PC-9 (cell line): Measurements from ENCODE around the gene SCN7A. TPM values are rescaled to one million over a fixed set of nuclear protein-coding genes. Genes with fewer than 3 reads are reported as not detected.

ENCODE experiments used
- Bru-seq: library from RNA; stranded (reverse); fragments of 400-500 nt; gene quantifications from one replicate; lab custom pipeline; 2021; lab: Mats Ljungman, UMichigan
- BruChase-seq, 2 experiments: library from RNA; stranded (reverse); fragments of 400-500 nt; gene quantifications; one replicate each; lab custom pipeline; 2021; lab: Mats Ljungman, UMichigan
- BruUV-seq: library from RNA; stranded (reverse); fragments of 400-500 nt; replicated peaks from 2 replicates; lab custom pipeline; 2021; lab: Mats Ljungman, UMichigan
- CTCF ChIA-PET: fragments of 300-600 bp; sonication (Branson Sonifier 250); formaldehyde crosslinking; loops from one replicate; lab custom pipeline; 2022; ENCODE audit warnings: antibody characterized with exemption; lab: Charles Lee
- POLR2A ChIA-PET: fragments of 300-600 bp; sonication (Branson Sonifier 250); formaldehyde crosslinking; loops from one replicate; lab custom pipeline; 2022; ENCODE audit warnings: antibody characterized with exemption; ENCODE audit not compliant: unreplicated experiment; lab: Charles Lee
- DNase-seq, 2 experiments: peaks; one replicate each; pipeline versions ENCODE4 v3.0.0 to v3.0.0-alpha.2; 2015 to 2022; ENCODE audit warnings: mixed read lengths in 1 of 2
- H2AFZ ChIP-seq: fragments of 200-600 bp; sonication (generic); 2 replicates; pipeline ENCODE4 v1.8.1; 2017; ENCODE audit warnings: antibody characterized with exemption
- H3F3A ChIP-seq: fragments of 200-600 bp; sonication (generic); 2 replicates; pipeline ENCODE4 v1.8.1; 2017; ENCODE audit warnings: antibody characterized with exemption, mild to moderate bottlenecking, low read depth; ENCODE audit not compliant: insufficient read depth
- H3K27ac ChIP-seq: fragments of 200-600 bp; sonication (generic); 2 replicates; pipeline ENCODE4 v1.6.1; 2016; ENCODE audit warnings: mixed run types
- H3K27me3 ChIP-seq: fragments of 200-600 bp; sonication (generic); 2 replicates; pipeline ENCODE4 v1.6.1; 2016; ENCODE audit warnings: low read depth, mixed run types; ENCODE audit not compliant: insufficient read depth
- H3K36me3 ChIP-seq: fragments of 200-600 bp; sonication (generic); 2 replicates; pipeline ENCODE4 v1.6.1; 2016; ENCODE audit warnings: low read depth, mixed run types
- H3K4me1 ChIP-seq: fragments of 200-600 bp; sonication (generic); replicated peaks from 2 replicates; pipeline ENCODE4 v1.6.1; 2016; ENCODE audit warnings: mixed run types; ENCODE audit not compliant: insufficient read depth
- H3K4me2 ChIP-seq: fragments of 200-600 bp; sonication (generic); 2 replicates; pipeline ENCODE4 v1.6.1; 2017; ENCODE audit warnings: mixed run types
- H3K4me3 ChIP-seq: fragments of 200-600 bp; sonication (generic); 2 replicates; pipeline ENCODE4 v1.6.1; 2016; ENCODE audit warnings: mixed run types
- H3K79me2 ChIP-seq: fragments of 200-600 bp; sonication (generic); 2 replicates; pipeline ENCODE4 v1.6.1; 2017; ENCODE audit warnings: low read depth, mixed run types
- H3K9me2 ChIP-seq: fragments of 200-600 bp; sonication (generic); 2 replicates; pipeline ENCODE4 v1.8.1; 2017; ENCODE audit warnings: mild to moderate bottlenecking; ENCODE audit not compliant: insufficient read depth
- H3K9me3 ChIP-seq: fragments of 200-600 bp; sonication (generic); 2 replicates; pipeline ENCODE4 v1.8.1; 2016; ENCODE audit warnings: low read depth; ENCODE audit not compliant: insufficient read depth
- H4K20me1 ChIP-seq: fragments of 200-600 bp; sonication (generic); 2 replicates; pipeline ENCODE4 v1.8.1; 2017; ENCODE audit not compliant: insufficient read depth
- EZH2 ChIP-seq: fragments of 200-600 bp; sonication (generic); IDR thresholded peaks from 2 replicates; pipeline ENCODE4 v1.8.0; 2017; ENCODE audit warnings: antibody characterized with exemption, low read depth
- intact Hi-C: fragments of 100-400 bp; cut with micrococcal nuclease; formaldehyde crosslinking; loops from one replicate; pipeline ENCODE4 v1.10.0; 2022; ENCODE audit not compliant: unreplicated experiment
- long read RNA-seq: library from polyadenylated mRNA; stranded (forward); transcript quantifications from one replicate; pipeline ENCODE4 v2.0.0, GENCODE V29; 2022
- total RNA-seq: library from RNA; stranded (reverse); gene quantifications from 2 replicates; pipeline ENCODE4 v1.2.3, GENCODE V29; 2021
- TF ChIP-seq, protein P1 (sequence below): fragments of 200-600 bp; sonication (generic); conservative IDR thresholded peaks from 2 replicates; pipeline ENCODE4 v1.6.1; 2017; ENCODE audit warnings: mixed run types, antibody characterized with exemption, mild to moderate bottlenecking, moderate library complexity

SCN7A gene
- total RNA-seq: not detected in 2 replicates
- not detected for Bru-seq, nascent RNA
- BruChase-seq, experiment 1, labeled RNA remaining after a 2-hour chase: not detected
- not detected for BruChase-seq, experiment 2, labeled RNA remaining after a 6-hour chase
- long read RNA-seq: 0 reads

DNA sequence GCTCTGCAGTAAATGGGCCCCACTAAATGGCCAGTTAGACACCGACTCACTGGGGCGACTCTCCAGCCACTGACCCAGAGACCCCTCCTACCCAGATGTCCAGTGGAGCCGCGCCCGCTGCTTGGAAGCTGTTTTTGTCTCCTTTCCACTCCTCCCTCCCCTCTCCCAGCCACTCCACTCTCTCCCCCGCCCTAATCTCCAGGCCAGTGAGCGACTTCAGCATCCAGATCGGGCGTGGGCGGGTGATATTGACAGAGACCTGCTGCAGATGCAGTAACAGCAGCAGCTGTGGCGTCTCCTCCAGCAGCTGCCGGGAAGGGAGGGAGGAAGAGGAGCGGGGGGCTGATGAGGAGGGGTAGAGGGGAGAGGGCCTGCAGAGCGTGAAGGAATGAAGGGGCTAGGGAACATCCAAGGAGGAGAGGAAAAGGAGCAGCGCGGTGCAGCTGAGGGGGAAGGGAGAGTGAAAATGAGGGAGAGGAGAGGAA lies at the start of gene SCN7A:
TSS of gene SCN7A (minus strand) at position 110 of the 485 bp plus-strand sequence. CDS start 16,553 bp downstream, outside the sequence.
- DNase-seq: no peak
- Histone ChIP-seq H3K36me3 (no peaks in the 10 kb centered on the region), H3K79me2 (no peaks in the 10 kb centered on the region), H3K4me2 (no peak within 1 kb of the TSS), H2AFZ (no peak within 1 kb of the TSS), H3F3A (no peaks in the 10 kb centered on the region), H3K4me3 (no peak within 1 kb of the TSS), H3K9me3 (no peaks in the 10 kb centered on the region), H3K9me2 (no peaks in the 10 kb centered on the region), H3K27ac (no peak within 1 kb of the TSS), H3K4me1 (no peaks in the 10 kb centered on the region), H4K20me1 (no peaks in the 10 kb centered on the region), H3K27me3 (no peaks in the 10 kb centered on the region)
- intact Hi-C loops: no loop called here
- TF ChIP-seq EZH2: no peak
- TF ChIP-seq, protein P1, sequence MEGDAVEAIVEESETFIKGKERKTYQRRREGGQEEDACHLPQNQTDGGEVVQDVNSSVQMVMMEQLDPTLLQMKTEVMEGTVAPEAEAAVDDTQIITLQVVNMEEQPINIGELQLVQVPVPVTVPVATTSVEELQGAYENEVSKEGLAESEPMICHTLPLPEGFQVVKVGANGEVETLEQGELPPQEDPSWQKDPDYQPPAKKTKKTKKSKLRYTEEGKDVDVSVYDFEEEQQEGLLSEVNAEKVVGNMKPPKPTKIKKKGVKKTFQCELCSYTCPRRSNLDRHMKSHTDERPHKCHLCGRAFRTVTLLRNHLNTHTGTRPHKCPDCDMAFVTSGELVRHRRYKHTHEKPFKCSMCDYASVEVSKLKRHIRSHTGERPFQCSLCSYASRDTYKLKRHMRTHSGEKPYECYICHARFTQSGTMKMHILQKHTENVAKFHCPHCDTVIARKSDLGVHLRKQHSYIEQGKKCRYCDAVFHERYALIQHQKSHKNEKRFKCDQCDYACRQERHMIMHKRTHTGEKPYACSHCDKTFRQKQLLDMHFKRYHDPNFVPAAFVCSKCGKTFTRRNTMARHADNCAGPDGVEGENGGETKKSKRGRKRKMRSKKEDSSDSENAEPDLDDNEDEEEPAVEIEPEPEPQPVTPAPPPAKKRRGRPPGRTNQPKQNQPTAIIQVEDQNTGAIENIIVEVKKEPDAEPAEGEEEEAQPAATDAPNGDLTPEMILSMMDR: no peak
- CTCF ChIA-PET: no interaction called here
- POLR2A ChIA-PET: no interaction called here
- no TSS peak for BruUV-seq

DNA sequence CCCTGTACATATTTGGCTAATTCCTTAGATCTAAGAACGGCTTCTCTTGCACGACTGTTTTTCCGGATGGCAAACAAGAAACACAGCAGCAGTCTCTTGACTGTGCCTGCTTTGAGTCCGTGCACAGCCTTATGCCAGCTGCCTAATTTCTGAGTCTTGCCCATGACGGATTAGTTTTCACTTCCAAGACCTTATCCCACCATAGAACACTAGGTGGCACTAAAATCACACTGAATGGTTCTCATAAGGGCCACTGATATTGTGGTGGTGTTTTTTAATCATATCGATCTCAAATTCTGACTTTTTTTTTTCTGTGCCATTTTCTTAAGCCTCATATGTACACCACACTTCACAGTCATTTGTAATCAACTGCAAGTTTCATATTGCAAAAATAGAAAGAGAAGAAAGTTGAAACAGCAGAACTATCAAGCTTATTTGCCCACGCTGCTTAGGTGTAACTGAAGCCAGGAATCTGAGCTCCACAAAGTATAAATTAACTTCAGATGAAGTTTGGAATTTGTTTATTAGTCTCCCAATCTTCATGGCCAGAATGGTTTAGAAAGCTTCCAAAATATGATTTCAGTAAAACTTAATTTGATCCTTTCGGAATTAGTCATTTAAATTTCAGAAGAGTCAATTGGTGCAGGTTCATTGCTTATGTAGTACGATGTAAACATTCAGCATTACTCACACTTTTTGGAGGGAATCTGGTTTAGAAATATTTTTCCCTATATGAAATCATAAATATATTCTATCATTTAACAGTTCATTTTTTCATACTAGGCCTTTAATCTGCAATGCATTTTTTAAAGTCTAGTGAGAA lies 45.5 kb upstream of the SCN7A start:
- no peaks in the 10 kb centered on the region for H3K27me3 ChIP-seq
- no peak overlapping the region for H2AFZ ChIP-seq
- no peaks in the 10 kb centered on the region for H3F3A ChIP-seq
- no peak overlapping the region; the same call in 1 of the 2 replicates for H3K4me2 ChIP-seq
- intact Hi-C loops: loop anchor here (1.0 kb wide), 1 partner anchor 1579 kb away; no protein-coding TSS in a partner anchor
- H3K27ac ChIP-seq: no peak overlapping the region
- no peaks in the 10 kb centered on the region for H4K20me1 ChIP-seq
- DNase-seq: peak in 1 of 2 experiments; percentile 5
- no peaks in the 10 kb centered on the region for H3K9me2 ChIP-seq
- H3K36me3 ChIP-seq: no peaks in the 10 kb centered on the region
- BruUV-seq: no TSS peak
- ChIA-PET CTCF (interaction anchor here (0.7 kb wide), 2 partner anchors 25 to 363 kb away, joined by 5 read pairs; no protein-coding TSS in a partner anchor), POLR2A (no interaction called here)
- no peaks in the 10 kb centered on the region for H3K4me1 ChIP-seq
- H3K4me3 ChIP-seq: no peak overlapping the region
- TF ChIP-seq EZH2: no peak
- TF ChIP-seq, protein P1: peak; percentile 75
- H3K9me3 ChIP-seq: no peaks in the 10 kb centered on the region
- no peaks in the 10 kb centered on the region for H3K79me2 ChIP-seq

DNA sequence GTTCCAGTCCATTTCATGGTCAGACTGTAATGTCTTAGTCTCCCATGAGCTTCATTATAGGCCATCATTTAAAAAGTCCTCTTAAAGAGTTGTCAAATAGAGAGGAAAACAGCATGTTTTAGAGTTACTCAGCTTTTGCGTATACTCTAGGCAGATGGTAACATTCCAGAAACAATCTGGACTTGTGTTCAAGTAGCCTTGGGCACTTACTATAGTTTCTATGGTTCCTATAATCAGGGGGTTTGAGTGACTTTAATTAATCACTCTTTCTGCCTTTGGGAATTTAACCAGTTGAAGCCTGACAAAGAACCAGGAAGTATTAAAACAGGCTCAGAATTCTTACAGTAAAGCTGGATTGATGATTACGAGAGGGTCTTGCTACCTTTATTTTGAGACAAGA lies 42.1 kb upstream of the SCN7A start:
- H3K4me3 ChIP-seq: no peak overlapping the region
- POLR2A ChIA-PET: no interaction called here
- H3K27ac ChIP-seq: no peak overlapping the region
- CTCF ChIA-PET: no interaction called here
- DNase-seq: no peak
- TF ChIP-seq EZH2: no peak
- TF ChIP-seq, protein P1: no peak
- H3K4me2 ChIP-seq: no peak overlapping the region
- no peaks in the 10 kb centered on the region for H3K27me3 ChIP-seq
- no peaks in the 10 kb centered on the region for H3K9me3 ChIP-seq
- no peaks in the 10 kb centered on the region for H4K20me1 ChIP-seq
- H3K9me2 ChIP-seq: no peaks in the 10 kb centered on the region
- BruUV-seq: no TSS peak
- H2AFZ ChIP-seq: no peak overlapping the region
- H3K36me3 ChIP-seq: no peaks in the 10 kb centered on the region
- intact Hi-C loops: no loop called here
- no peaks in the 10 kb centered on the region for H3F3A ChIP-seq
- H3K4me1 ChIP-seq: no peaks in the 10 kb centered on the region
- no peaks in the 10 kb centered on the region for H3K79me2 ChIP-seq
